Right lobe of liver (tissue), 4 donors: ENCODE data around the gene EOGT.

Experiments
- CTCF ChIP-seq, 4 donors: fragments of 200-600 bp in 3 of 4; fragments of 450-650 bp in 1 of 4; IDR thresholded peaks; one replicate each; pipeline versions ENCODE4 v1.5.1 to v1.8.0; 2016 to 2022; ENCODE audit warnings: antibody characterized with exemption in 4 of 4, mild to moderate bottlenecking in 2 of 4
- POLR2A ChIP-seq: fragments of 450-650 bp; IDR thresholded peaks from one replicate; pipeline ENCODE4 v1.6.1; 2017; ENCODE audit warnings: antibody characterized with exemption, mild to moderate bottlenecking
- donor health status: DM: no; HTN: no; CAD: no.
- donor health status: DM: no; HTN: no; CAD: no.
- donor health status: DM: no; HTN: yes; CAD: no.

GRCh38 chr3:68972358-68972979 is 41.0 kb downstream of the EOGT start:
- TF ChIP-seq CTCF (IDR thresholded peaks at IDR 0.05) (peak; percentile 54 to 78 (median 64)), POLR2A (no peak)
